ENCODE results near the gene ADCY9.

The ADCY9 gene

DNA sequence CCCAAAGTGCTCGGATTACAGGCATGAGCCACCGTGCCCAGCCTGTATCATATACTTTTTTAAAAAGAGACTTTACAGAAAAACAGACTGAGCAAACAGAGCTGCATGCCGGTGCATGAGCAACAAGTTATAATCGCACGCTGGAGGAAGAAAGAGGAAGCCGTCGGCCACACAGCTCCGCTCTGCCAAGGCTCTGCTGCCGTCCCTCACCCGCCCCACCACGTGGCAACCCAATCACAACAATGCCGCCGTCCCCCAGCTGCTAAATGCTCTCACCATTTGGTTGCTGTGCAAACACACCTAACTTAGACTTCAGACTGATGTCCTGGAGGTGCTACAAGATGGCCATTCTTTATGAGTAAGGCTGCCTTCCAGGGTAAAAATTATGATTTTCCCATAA, 83.5 kb downstream of the ADCY9 start:
- no peak for DNase-seq (ENCODE audit: low read depth in 2 of 2)

DNA sequence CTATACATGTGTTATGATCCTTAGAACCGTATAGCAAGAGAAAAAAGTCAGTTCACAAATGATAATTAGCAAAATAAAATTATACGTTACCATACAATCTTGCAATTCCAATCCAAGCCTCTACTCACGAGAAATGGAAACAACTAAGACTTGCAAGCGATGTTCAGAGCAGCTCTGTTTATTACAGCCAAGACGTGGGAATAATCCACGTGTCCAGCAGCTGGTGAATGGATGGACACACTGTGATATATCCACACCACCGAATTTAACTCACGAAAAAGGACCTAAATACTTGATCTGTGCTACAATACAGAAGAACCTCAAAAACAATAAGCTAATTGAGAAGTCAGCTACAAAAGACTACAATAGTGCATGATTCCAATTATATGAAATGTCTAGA, 88.1 kb downstream of the ADCY9 start:
- no peak for DNase-seq (ENCODE audit: low read depth in 2 of 2)

DNA sequence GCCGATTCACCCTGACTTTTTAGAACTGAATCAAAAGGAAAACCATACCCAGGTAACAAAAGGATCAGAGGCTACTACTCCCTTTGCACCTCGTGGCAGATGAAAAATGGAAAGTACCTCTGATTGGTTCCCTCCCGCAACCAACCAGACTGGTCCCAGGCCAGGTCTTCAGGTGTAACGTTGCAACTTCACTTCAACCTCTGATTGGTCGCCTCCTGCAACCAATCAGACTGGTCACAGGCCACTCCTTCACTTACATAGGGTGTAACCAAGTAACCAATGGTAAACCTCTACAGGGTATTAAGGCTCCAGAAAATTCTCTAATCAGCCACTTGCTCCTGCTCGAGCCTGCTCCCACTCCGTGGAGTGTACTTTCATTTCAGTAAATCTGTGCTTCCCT, 89.4 kb downstream of the ADCY9 start:
- DNase-seq (ENCODE audit: low read depth in 2 of 2), result no peak

DNA sequence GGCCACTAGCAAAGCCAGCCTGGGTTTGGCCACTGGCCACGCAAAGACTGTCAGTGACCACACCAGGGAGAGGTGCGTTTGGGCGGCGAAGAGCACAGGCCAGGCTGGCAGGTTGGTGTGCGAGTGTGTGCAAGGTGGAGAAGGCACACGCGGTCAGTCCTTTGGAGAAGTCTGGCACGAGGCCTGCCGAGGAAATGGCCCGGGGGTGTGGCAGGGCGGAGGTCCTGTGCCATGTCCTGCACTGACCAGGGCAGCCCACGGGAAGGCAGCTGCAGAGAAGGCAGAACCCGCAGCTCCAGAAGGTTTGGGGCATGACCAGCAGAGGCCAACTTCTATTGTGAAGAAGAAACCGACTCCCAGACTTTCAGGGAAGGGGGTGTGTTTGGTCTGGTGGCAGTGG, 90.8 kb downstream of the ADCY9 start:
- no peak for DNase-seq (ENCODE audit: low read depth in 2 of 2)

DNA sequence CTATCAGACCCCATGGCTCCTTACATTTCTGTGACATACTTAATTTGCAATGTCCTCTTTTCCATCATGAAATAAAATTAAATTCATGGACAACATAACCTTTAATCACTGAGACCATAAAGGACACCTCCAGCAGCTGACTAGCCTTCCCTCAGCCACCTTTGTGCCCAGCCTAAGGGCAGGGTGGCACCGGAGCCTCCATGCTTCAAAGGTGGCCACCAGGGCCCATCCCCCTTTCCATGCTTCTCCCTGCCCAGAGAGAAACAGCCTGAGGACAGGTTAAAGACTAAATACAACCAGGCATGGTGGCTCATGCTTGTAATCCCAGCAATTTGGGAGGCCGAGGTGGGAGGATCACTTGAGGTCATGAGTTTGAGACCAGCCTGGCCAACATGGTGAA, 94.3 kb downstream of the ADCY9 start:
- DNase-seq (ENCODE audit: low read depth in 2 of 2), result no peak

DNA sequence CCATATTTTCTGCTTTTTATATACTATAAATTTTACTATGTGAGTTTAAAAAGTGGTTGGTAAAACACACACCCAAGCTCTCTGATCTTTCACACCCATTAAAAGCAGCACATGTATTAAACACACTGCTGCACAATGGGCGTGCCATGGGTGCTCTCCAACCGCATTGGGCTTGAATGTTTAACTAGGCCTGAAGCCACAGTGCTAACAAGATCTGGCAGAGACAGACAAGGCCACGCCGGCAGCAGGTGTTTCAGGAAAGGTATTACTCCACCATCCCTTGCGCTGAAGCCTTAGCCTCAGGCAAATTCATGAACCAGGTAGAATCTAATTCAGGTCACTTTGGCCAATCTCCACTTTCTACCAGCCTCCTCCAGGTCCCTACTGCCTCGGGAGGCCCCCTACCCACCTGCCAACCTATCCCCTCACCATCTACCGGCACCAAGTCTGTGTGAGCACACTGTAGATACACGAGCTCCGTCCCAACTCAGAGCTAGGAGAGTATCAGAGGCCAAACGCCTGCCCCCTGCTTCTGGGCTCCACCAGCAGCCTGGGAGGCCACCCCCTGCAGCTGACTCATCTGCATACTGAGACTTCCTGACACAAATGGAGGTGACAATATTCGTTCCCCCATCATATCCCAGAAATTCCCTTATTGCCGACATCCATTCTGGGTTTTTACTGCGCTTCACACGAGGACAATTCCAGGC, 95.0 kb downstream of the ADCY9 start:
- DNase-seq (ENCODE audit: low read depth in 2 of 2), result no peak

DNA sequence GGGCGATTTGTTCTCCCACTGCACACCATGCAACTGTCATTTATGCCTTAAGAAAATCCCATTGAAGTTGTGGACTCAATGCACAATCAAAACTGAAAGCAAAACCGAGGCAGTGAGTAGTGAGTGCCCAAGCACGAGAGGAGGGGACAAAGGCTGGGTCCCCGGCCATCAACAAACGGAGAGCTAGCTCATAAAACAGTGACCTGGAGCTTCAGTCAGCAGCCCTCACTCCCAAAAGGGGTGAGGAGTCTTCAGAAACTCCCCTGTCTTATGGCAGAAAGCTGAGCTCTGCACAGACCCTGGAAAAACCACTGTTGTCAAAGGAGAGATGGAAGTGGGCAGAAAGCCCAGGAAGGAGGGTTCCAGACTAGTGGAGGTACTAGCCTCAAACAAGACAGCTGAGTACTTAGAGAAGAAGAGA, 96.9 kb downstream of the ADCY9 start:
- DNase-seq (ENCODE audit: low read depth in 2 of 2), result no peak

DNA sequence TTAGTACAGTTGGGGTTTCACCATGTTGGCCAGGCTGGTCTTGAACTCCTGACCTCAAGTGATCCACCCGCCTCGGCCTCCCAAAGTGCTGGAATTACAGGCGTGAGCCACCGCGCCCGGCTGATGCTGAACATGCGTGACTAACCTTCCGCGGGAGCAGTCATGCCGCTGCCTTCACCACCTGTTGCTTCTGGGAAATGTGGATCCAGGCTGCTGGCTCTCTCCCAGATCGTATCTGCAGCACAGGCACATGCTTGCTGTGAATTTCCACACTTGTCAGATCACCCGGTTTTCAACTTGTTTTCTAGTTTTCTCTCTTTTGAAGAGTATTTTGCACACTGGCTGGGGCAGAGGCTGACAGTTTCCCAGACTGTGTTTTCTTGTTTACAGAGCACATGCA, 97.9 kb downstream of the ADCY9 start:
- DNase-seq (ENCODE audit: low read depth in 2 of 2), result no peak

DNA sequence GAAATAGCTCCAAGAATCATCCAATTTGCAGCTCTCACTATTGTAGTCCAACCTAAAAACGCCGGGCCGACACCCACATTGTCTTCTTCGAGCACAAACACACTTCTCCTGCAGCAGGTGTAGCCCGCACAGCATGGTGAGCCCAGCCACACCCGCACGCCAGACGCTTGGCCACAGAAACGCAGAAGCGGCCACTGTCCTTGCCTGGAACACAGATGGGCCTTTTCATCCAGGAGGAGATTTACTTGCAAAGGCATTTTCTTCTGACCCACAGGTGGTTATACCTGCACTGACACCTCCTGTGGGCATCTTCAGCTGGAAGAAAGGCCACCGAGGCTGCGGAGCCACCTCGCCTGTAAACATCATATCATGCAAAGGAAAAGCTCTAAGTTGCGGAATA, 98.4 kb downstream of the ADCY9 start:
- DNase-seq (ENCODE audit: low read depth in 2 of 2), result no peak

DNA sequence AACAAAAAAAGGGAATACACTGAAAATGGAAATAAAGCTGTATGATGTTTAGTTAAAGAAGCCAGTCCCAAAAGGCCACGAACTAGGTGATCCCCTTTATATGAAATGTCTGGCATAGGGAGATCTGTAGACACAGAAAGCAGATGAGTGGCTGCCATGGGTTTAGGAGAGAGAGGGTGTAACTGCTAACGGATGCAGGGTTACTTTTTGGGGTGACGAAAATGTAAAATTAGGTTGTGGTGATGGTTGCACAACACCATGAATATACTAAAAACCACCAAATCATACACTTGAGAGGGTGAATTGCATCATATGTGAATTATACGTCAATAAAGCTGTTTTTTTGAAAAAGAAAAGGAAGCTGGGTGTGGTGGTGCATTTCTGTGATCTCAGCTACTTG, 99.6 kb downstream of the ADCY9 start:
- DNase-seq (ENCODE audit: low read depth in 2 of 2), result no peak

DNA sequence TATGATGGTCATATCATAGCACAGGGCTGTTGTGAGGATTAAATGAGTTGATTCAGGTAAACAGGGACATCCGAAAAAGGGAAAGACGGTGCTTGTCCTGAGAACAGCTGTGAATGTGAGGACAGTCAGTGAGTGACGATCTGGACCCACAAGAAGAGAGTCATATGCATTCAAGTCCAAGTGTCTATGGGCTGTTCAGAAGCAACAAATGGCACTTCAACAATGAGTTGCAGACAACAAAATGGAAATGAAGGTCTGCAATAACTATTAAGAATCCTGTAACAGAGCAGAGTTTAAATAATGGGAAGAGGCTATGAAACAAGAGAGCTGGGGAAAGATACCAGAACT, 100.3 kb downstream of the ADCY9 start:
- DNase-seq (ENCODE audit: low read depth in 2 of 2), result no peak

DNA sequence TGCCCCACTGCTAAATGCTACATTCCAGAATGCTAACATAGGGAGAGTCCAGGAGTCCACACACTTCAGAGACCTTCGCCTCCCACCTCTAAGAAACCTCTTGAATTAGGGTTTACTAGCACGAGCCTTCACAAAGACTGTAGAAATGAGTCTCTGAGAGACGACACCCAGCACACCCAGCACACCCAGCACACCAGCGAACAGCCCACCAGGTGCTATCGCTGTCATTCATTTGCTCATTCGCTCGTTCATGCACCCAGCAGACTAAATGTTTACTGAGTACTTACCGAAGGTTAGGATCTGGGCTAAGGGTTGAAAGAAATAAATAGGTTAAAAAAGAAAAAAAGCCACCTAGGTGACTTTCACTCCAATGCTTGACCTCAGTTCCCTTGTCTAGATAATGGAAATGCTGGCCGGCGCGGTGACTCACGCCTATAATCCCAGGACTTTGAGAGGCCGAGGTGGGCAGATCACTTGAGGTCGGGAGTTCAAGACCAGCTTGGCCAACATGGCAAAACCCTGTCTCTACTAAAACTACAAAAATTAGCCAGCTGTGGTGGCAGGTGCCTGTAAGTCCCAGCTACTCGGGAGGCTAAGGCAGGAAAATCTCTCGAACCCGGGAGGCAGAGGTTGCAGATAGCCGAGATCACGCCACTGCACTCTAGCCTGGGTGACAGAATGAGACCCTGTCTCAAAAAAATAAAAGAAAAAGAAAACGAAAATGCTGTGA, 100.8 kb downstream of the ADCY9 start:
- DNase-seq (ENCODE audit: low read depth in 2 of 2), result no peak

DNA sequence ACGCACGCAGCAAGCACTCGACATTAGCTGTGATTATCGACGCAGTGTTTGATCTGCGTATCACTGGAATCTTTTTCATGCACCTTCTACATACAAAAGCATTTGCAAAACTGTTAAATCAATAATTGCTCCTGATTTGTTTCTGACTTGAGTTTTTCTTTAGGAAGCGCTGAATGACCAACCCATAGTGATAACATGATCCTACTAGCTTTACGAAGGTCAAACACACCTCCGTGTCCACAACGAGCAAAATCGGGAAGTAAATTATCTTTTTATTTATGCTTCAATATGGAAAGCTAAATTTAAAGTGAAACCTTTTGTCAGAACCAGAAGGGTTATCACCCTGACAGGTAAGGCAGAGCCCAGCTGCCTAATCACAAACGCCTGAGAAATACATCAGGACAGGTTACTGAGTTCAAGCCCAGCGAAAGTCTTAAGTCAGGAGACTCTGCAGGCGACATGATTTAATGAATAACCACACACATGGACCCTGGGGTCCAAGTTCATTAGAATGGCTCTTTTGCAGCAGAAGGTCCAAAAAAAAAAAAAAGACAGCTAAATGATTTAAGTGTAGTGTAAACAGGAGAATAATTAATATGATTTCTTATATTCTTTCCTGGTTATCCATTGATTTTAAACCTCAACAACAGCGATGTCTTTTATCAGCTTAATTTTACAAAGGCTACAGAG, 104.2 kb downstream of the ADCY9 start:
- DNase-seq (ENCODE audit: low read depth in 2 of 2), result no peak

DNA sequence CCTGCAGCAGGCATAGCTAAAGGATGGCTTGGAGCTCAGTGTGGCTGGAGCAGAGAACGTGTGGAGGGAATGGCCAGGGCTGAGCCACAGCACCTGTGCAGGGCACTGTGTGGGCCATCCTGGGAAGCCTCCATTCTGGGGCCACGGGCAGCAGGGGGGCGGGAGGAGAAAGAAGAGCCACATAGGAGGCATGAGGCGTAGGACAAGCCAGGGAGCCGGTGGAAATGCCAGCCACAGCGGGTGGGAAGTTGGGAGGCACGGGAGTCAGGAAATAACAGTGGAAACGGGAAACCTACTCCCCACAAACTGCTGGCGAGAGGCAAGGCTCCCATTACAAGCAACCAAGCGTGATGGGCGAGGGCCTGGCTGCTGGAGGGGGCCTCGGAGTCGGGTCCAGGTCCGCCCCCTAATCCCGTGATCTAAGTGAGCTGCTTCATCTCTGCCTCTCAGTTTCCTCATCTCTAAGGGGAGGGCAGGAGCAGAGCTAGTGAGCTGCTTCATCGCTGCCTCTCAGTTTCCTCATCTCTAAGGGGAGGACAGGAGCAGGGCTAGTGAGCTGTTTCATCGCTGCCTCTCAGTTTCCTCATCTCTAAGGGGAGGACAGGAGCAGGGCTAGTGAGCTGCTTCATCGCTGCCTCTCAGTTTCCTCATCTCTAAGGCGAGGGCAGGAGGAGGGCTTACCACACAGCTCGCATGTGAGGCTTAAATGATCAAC, 104.9 kb downstream of the ADCY9 start:
- no peak for DNase-seq (ENCODE audit: low read depth in 2 of 2)

DNA sequence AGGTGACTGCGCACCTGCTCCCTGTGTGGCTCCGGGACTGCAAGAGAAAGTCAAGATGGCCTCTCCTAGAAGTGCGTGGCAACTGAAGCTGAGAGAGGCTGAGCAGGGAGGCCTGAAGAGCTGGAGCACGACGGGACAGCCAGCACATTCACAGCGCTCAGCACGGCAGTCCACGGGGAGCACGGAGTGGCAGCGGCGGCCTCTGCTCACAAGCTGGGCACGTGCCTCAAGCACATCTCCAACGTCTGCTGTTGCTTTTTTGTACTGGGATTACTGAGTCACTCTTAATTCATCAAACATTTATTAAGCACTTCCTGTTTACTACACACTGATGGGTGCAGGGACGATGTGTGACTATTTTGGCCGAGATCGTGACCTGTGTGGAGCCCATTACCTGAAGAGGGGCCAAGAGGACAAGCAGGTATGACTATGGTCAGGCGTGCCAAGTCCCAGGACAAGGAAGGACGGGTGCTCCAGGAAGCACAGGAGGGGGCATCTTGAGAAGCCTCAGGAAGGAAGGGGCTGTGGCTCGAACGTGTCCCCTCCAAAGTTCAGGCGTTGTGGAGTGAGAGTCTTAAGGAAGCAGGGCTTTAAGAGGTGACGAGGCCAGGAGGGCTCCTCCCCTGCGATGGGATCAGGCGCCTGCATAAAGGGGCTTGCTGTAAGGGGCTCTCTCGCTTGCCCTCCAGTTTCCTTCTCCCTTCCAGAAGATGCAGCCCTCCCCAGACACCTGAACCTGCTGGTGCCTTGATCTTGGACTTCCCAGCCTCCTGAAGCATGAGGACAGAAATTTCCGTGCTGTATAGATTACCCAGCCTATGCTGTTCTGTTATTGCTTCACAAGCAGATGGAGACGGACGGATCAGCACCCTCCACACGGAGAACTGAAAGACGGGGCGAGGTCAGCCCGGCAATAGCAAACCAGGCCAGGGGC, 105.8 kb downstream of the ADCY9 start:
- DNase-seq (ENCODE audit: low read depth in 2 of 2), result no peak

DNA sequence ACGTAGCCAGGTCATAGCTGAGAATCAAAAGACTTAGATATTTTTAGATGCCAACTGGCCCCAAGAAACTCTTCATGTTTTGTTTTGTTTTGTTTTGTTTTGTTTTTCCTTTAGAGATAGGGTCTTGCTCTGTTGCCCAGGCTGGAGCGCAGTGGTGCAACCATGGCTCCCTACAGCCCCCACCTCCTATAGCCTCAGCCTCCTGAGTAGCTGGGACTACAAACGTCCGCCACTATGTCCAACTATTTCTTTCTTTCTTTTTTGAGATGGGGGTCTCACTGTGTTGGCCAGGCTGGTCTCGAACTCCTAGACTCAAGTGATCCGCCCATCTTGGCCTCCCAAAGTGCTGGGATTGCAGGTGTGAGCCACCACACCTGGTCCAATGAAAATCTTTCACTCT, 107.1 kb downstream of the ADCY9 start:
- DNase-seq (ENCODE audit: low read depth in 2 of 2), result no peak

DNA sequence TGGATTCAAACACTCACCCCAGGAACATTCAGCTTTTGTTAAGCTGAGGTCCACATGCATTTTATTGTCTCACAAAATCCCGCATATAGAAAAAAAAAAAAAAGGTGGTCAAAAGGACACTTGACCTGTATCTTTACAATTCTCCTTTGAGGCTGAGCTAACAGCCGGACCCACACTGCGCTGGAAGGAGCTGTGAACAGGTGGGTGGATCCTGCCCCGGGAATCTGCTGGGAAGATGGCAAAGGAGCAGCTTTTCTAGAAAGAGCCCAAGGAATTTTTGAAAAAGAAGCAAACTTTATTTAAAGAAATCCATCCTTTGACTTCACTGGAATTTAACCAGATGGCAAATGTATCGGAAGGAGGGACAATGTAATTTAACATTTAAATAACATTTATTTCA, 108.1 kb downstream of the ADCY9 start:
- DNase-seq (ENCODE audit: low read depth in 2 of 2), result no peak

DNA sequence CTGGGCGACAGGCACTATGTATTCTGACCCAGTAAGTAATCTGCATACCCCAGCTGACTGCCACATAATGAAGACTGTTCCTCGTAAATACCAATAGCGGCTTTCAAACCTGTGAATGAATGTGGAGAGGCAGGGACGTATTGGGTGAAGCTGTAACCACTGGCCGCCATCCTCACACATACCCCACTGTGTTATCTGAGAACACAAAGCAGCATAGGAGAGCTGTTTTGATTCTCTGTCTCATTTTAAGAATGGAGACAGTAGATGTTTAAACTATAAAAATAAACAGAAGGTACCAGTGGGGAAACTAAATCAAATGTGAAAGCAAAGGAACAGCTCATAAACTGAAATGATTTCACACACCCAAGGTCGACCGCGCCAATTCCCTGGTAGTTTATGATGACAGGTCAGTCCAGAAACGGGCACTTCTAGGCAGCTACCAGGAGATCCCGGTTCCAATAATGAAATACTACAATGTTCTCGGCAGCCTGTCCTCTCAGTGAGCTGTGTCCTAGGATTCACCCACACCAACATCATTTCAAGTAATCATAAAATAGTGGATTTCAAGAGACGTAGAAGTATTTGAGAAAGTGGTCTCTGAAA, 109.7 kb downstream of the ADCY9 start:
- DNase-seq (ENCODE audit: low read depth in 2 of 2), result no peak

DNA sequence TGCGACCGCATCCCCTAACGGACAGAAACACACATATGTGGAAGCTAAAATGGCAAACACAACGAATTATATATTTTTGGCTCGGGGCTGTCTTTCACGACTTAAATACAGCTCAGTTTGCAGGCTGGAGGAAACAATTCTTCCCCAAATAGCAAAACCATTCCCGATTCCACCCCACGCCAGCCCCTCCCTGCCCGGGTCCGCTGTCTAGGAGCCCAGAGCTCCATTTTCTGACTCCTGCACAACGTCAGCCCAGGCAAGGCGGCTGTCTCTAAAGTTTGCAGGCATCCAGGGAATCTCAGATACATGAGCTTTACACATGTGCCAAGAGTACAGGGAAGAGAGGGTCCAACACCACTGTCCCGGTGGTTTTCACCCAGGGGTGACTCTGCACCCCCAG, 110.5 kb downstream of the ADCY9 start:
- no peak for DNase-seq (ENCODE audit: low read depth in 2 of 2)

DNA sequence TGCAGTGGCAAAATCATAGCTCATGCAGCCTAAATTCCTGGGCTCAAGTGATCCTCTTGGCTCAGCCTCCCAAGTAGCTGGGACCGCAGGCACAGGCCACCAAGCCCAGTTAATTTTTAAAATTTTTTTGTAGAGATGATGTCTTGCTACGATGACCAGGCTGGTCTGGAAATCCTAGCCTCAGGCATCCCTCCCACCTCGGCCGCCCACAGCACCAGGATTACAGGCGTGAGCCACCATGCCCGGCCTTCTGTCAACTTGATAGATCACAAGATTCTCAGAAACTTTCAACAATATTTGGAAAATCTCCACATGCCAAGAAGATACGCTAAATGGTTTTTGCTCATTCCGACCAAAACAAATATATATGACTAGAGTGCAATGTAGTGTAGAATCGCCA, 111.0 kb downstream of the ADCY9 start:
- DNase-seq (ENCODE audit: low read depth in 2 of 2), result no peak

DNA sequence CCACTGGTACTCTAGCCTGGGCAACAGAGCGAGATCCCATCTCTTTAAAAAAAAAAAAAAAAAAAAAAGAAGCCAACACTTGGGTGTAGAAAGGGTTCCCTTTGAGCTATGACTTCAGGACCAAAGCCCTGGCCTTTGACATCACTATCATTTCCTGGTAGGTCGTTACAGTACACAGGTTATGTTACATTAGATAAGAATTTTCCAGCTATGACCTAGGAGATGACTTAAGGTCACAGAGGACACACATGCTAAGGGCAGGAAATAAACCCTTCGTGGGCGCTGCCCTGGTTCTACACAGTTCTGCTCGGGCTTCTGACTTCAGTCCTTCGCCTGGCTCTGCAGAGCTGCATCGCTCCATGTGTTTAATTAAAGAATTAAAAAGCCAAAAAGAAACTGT, 112.0 kb downstream of the ADCY9 start:
- no peak for DNase-seq (ENCODE audit: low read depth in 2 of 2)

All from stimulated activated CD8-positive, alpha-beta memory T cell treated with anti-CD3 and anti-CD28 coated beads, Interleukin-15, amount 100 ng/mL, for 48 hours (primary cell).